GM23338 (cell line): ENCODE data around the gene DDX41. TPM values are rescaled to one million over a fixed set of nuclear protein-coding genes. Genes with fewer than 3 reads are reported as not detected.

Experiments
- ATAC-seq: fragments of 200-7000 bp; cut with Tn5 transposase; 3 replicates; pipeline ENCODE4 v1.9.1; 2020
- DNase-seq: peaks from one replicate; pipeline ENCODE4 v3.0.0-alpha.2; 2015; ENCODE audit warnings: low spot score
- H2AFZ ChIP-seq: fragments of 200-600 bp; sonication (generic); 2 replicates; pipeline ENCODE4 v1.8.0; 2016; ENCODE audit warnings: antibody characterized with exemption, mild to moderate bottlenecking, moderate library complexity
- H3F3A ChIP-seq: fragments of 200-600 bp; sonication (generic); replicated peaks from 2 replicates; pipeline ENCODE4 v1.8.0; 2017; ENCODE audit warnings: antibody characterized with exemption, mixed run types, low read depth
- H3K27ac ChIP-seq: fragments of 200-600 bp; sonication (generic); 2 replicates; pipeline ENCODE4 v1.6.1; 2016; ENCODE audit warnings: low read depth
- H3K27me3 ChIP-seq: fragments of 200-600 bp; sonication (generic); 2 replicates; pipeline ENCODE4 v1.8.0; 2016; ENCODE audit warnings: mild to moderate bottlenecking, mixed run types, moderate library complexity; ENCODE audit not compliant: insufficient read depth
- H3K36me3 ChIP-seq: fragments of 200-600 bp; sonication (generic); 2 replicates; pipeline ENCODE4 v1.8.0; 2016; ENCODE audit warnings: mild to moderate bottlenecking; ENCODE audit not compliant: insufficient read depth
- H3K4me1 ChIP-seq: fragments of 200-600 bp; sonication (generic); 2 replicates; pipeline ENCODE4 v1.8.0; 2016; ENCODE audit warnings: mild to moderate bottlenecking, moderate library complexity; ENCODE audit not compliant: insufficient read depth
- H3K4me2 ChIP-seq: fragments of 200-600 bp; sonication (generic); 2 replicates; pipeline ENCODE4 v1.7.1; 2017; ENCODE audit warnings: mixed run types
- H3K4me3 ChIP-seq: fragments of 200-600 bp; sonication (generic); 2 replicates; pipeline ENCODE4 v1.6.1; 2016; ENCODE audit warnings: mixed run types
- H3K79me2 ChIP-seq: fragments of 200-600 bp; sonication (generic); replicated peaks from 2 replicates; pipeline ENCODE4 v1.8.0; 2017; ENCODE audit warnings: mild to moderate bottlenecking; ENCODE audit not compliant: insufficient read depth
- H3K9me2 ChIP-seq: fragments of 200-600 bp; sonication (generic); 2 replicates; pipeline ENCODE4 v1.8.0; 2017; ENCODE audit not compliant: insufficient read depth
- H4K20me1 ChIP-seq: fragments of 200-600 bp; sonication (generic); replicated peaks from 2 replicates; pipeline ENCODE4 v1.8.0; 2017; ENCODE audit warnings: mild to moderate bottlenecking; ENCODE audit not compliant: insufficient read depth
- H3K27ac Mint-ChIP-seq: 2 replicates; pipeline ENCODE4 v1.8.0; 2020; ENCODE audit warnings: inconsistent platforms, mild to moderate bottlenecking, moderate library complexity, mixed read lengths
- H3K27me3 Mint-ChIP-seq: 3 replicates; pipeline ENCODE4 v1.8.0; 2022; ENCODE audit warnings: low read depth, mild to moderate bottlenecking, moderate library complexity, mixed read lengths, inconsistent platforms; ENCODE audit not compliant: insufficient read depth, poor library complexity
- H3K36me3 Mint-ChIP-seq: 3 replicates; pipeline ENCODE4 v1.8.0; 2021; ENCODE audit warnings: low read depth, mild to moderate bottlenecking, inconsistent platforms, moderate library complexity, mixed read lengths
- H3K4me1 Mint-ChIP-seq: 3 replicates; pipeline ENCODE4 v1.8.0; 2020; ENCODE audit warnings: mild to moderate bottlenecking, inconsistent platforms, mixed read lengths
- H3K4me3 Mint-ChIP-seq: 3 replicates; pipeline ENCODE4 v1.8.0; 2021; ENCODE audit warnings: moderate library complexity, mild to moderate bottlenecking, inconsistent platforms, mixed read lengths
- H3K9me3 Mint-ChIP-seq: 3 replicates; pipeline ENCODE4 v1.8.0; 2020; ENCODE audit warnings: moderate library complexity, mild to moderate bottlenecking, inconsistent platforms, mixed read lengths
- EZH2 ChIP-seq: fragments of 200-600 bp; sonication (generic); IDR thresholded peaks from one replicate; pipeline ENCODE4 v1.8.0; 2017; ENCODE audit warnings: antibody characterized with exemption, mild to moderate bottlenecking, low read depth; ENCODE audit not compliant: unreplicated experiment
- REST ChIP-seq: IDR thresholded peaks from one replicate; pipeline ENCODE4 v1.6.1; 2018; ENCODE audit warnings: antibody characterized with exemption; ENCODE audit not compliant: unreplicated experiment
- ZNF331 ChIP-seq: fragments of 250-450 bp; sonication (Bioruptor Pico); IDR thresholded peaks from 2 replicates; pipeline ENCODE4 v1.5.0; 2020; ENCODE audit warnings: low read depth, mild to moderate bottlenecking, moderate library complexity
- ZNF462 ChIP-seq: fragments of 250-450 bp; sonication (Bioruptor Pico); IDR thresholded peaks from 2 replicates; pipeline ENCODE4 v1.5.0; 2020; ENCODE audit warnings: mild to moderate bottlenecking, moderate library complexity
- polyA plus RNA-seq: library from polyadenylated mRNA; unstranded; fragments of >200 nt; fragmentation: Nextera tagmentation; extraction: Ambion mirVana; gene quantifications from 2 replicates; pipeline ENCODE4 v1.2.1, GENCODE V29; 2016
- total RNA-seq: library from RNA; depleted of rRNA; stranded (reverse); fragments of >200 nt; shearing (Covaris generic); gene quantifications from 2 replicates; pipeline ENCODE4 v1.2.3, GENCODE V29; 2014
- TF ChIP-seq, protein P1 (sequence below): IDR thresholded peaks from 2 replicates; pipeline ENCODE4 v1.6.1; 2016; ENCODE audit warnings: antibody characterized with exemption

DDX41 gene
- total and polyA plus RNA-seq, 2 experiments from 2014 or later: 67.1 to 139 TPM

DNA sequence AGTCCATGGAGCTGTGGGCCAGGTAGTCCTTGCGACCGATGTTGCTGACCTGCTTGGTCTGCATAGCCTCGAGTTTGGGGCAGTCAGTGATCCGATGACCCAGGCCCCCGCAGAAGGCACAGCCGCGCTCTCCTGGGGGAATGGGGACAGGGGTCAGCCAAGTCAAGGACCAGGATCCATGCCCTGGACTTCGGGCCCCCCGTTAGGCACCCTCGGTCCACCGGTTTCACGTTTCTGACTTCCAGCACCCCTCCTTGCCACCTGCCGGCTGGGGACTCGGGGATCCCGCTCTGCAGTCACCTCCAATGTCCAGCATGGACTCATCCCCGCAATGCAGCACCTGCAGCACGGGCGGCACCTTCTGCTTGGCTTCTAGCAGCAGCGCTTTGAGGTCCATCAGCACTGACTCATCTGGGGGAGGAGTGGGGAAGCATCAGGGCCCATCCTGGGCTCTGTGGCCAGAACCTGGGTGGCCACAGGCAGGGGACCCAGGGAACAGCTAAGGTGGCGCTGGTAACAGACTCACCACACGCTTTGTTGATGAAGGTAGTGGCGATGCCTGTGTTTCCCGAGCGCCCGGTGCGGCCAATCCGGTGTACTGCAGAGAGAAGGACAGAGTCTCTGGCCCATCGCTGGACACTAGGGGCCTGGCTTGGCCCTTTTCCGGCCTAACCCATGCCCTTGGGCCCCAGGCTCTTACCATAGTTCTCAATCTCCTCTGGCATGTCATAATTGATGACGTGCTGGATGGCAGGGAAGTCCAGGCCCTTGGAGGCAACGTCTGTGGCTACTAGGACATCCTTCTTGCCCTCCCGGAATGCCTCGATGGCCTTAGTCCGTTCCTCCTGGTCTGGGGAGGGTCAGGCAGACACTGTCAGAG, 4.7 kb downstream of the DDX41 start:
- Mint-ChIP-seq H3K27me3 (peaks cover 24% of the 10 kb centered on the region), H3K27ac (no peak overlapping the region), H3K36me3 (peaks cover 76% of the 10 kb centered on the region), H3K9me3 (peaks cover 2% of the 10 kb centered on the region; the same call in 2 of the 3 replicates), H3K4me3 (no peak overlapping the region), H3K4me1 (peaks cover 31% of the 10 kb centered on the region)
- Histone ChIP-seq H3K79me2 (peaks cover 16% of the 10 kb centered on the region), H3F3A (peaks cover 5% of the 10 kb centered on the region; the same call in 1 of the 2 replicates), H3K4me1 (peaks cover 15% of the 10 kb centered on the region), H3K27ac (no peak overlapping the region), H3K4me2 (no peak overlapping the region), H3K9me2 (no peaks in the 10 kb centered on the region), H3K27me3 (no peaks in the 10 kb centered on the region), H2AFZ (no peak overlapping the region), H3K36me3 (peaks cover 13% of the 10 kb centered on the region), H4K20me1 (no peaks in the 10 kb centered on the region; the same call in 1 of the 2 replicates), H3K4me3 (no peak overlapping the region)
- ATAC-seq: no peak
- TF ChIP-seq ZNF331 (CRISPR knock-in tag) (no peak), ZNF462 (CRISPR knock-in tag) (no peak), EZH2 (no peak), REST (no peak)
- TF ChIP-seq, protein P1, sequence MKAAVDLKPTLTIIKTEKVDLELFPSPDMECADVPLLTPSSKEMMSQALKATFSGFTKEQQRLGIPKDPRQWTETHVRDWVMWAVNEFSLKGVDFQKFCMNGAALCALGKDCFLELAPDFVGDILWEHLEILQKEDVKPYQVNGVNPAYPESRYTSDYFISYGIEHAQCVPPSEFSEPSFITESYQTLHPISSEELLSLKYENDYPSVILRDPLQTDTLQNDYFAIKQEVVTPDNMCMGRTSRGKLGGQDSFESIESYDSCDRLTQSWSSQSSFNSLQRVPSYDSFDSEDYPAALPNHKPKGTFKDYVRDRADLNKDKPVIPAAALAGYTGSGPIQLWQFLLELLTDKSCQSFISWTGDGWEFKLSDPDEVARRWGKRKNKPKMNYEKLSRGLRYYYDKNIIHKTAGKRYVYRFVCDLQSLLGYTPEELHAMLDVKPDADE: no peak
- no peak for DNase-seq
